ENCODE results near the gene TCF15.

- TF ChIP-seq CTCF (IDR thresholded peaks at IDR 0.05 in 4 of 5, conservative IDR thresholded peaks at IDR 0.05 in 1 of 5) = no peak
- no peak for TF ChIP-seq POLR2A (IDR thresholded peaks at IDR 0.05)
Observed at GRCh38 chr20:584161-584970, 25.7 kb downstream of the TCF15 start.

Data from gastrocnemius medialis (tissue), 4 donors.